ENCODE data around the gene RNU5B-1.

Gene RNU5B-1

GRCh38 chr15:65277015-65277414 lies 27.5 kb upstream of the RNU5B-1 start:
- no peak for TF ChIP-seq CTCF (conservative IDR thresholded peaks at IDR 0.05; ENCODE audit: low read length)

GRCh38 chr15:65278480-65278879 lies 26.0 kb upstream of the RNU5B-1 start:
- DNase-seq (ENCODE audit: low read depth): no peak
- no peak overlapping the region for H3K4me3 ChIP-seq (ENCODE audit: low read length)
- no peak for TF ChIP-seq CTCF (conservative IDR thresholded peaks at IDR 0.05; ENCODE audit: low read length)

More at GRCh38 chr15:65277015-65277414, 27.5 kb upstream of the RNU5B-1 start:
- DNase-seq (ENCODE audit: low read depth): no peak
- H3K4me3 ChIP-seq (ENCODE audit: low read length): no peak overlapping the region

GRCh38 chr15:65285291-65286068 lies 19.0 kb upstream of the RNU5B-1 start:
- peak; percentile 47 for DNase-seq (ENCODE audit: low read depth)

GRCh38 chr15:65286069-65286703 lies 18.3 kb upstream of the RNU5B-1 start:
- no peak for TF ChIP-seq CTCF (conservative IDR thresholded peaks at IDR 0.05; ENCODE audit: low read length)

More at GRCh38 chr15:65285291-65286068, 19.0 kb upstream of the RNU5B-1 start:
- peak overlapping the region; percentile 67 for H3K4me3 ChIP-seq (ENCODE audit: low read length)
- no peak for TF ChIP-seq CTCF (conservative IDR thresholded peaks at IDR 0.05; ENCODE audit: low read length)

GRCh38 chr15:65286704-65287519 lies 17.6 kb upstream of the RNU5B-1 start, which contains the start of gene PARP16:
PARP16 (minus strand) TSS chr15:65286883; CDS start chr15:65286426, 457 bp downstream.
- peak; percentile 73 for DNase-seq (ENCODE audit: low read depth)
- peak within 1 kb of the TSS; percentile 67 for H3K4me3 ChIP-seq (ENCODE audit: low read length)
- TF ChIP-seq CTCF (conservative IDR thresholded peaks at IDR 0.05; ENCODE audit: low read length): peak; percentile 25

More at GRCh38 chr15:65286069-65286703, 18.3 kb upstream of the RNU5B-1 start:
- DNase-seq (ENCODE audit: low read depth): no peak
- peak overlapping the region; percentile 67 for H3K4me3 ChIP-seq (ENCODE audit: low read length)

GRCh38 chr15:65287520-65287855 lies 17.0 kb upstream of the RNU5B-1 start:
- no peak for TF ChIP-seq CTCF (conservative IDR thresholded peaks at IDR 0.05; ENCODE audit: low read length)
- H3K4me3 ChIP-seq (ENCODE audit: low read length): no peak overlapping the region
- DNase-seq (ENCODE audit: low read depth): no peak

Measured in AG10803 (cell line).